SK-N-SH (cell line): ENCODE data around the gene FRAS1. TPM values are rescaled to one million over a fixed set of nuclear protein-coding genes. Genes with fewer than 3 reads are reported as not detected.
"Not testable (repeated sequence)": the region's sequence is repeated elsewhere in the genome, so short reads cannot be mapped to it uniquely, and the experiment has no call there.

ENCODE experiments used
- CTCF ChIA-PET: fragments of 300-600, 350-600 bp; formaldehyde crosslinking; extraction: SDS; loops from one replicate; lab custom pipeline; 2021; lab: Yijun Ruan, JAX
- POLR2A ChIA-PET: fragments of 350-600 bp; sonication (Branson Sonifier 250); formaldehyde crosslinking; extraction: SDS; loops from one replicate; lab custom pipeline; 2020; ENCODE audit warnings: antibody characterized with exemption, inconsistent platforms; lab: Yijun Ruan, JAX
- DNase-seq: peaks from one replicate; pipeline ENCODE4 v3.0.0; 2012
- H2AFZ ChIP-seq: fragments of 200-600 bp; sonication (generic); 2 replicates; pipeline ENCODE4 v1.8.1; 2016; ENCODE audit warnings: antibody characterized with exemption, mild to moderate bottlenecking, low read depth
- H3F3A ChIP-seq: fragments of 200-600 bp; sonication (generic); replicated peaks from 2 replicates; pipeline ENCODE3; 2016; ENCODE audit warnings: antibody characterized with exemption, mild to moderate bottlenecking; ENCODE audit not compliant: insufficient read depth
- H3K27ac ChIP-seq, 2 experiments: fragments of 200-500 bp in 1 of 2; fragments of 200-600 bp in 1 of 2; sonication (Bioruptor generic) in 1 of 2; sonication (generic), shearing (Covaris generic) in 1 of 2; 2 replicates each; pipeline versions ENCODE4 v1.5.1 to v1.6.1; 2014 to 2016; ENCODE audit warnings: low read depth in 2 of 2, inconsistent platforms in 1 of 2, low read length in 1 of 2, mild to moderate bottlenecking in 1 of 2, mixed read lengths in 1 of 2
- H3K27me3 ChIP-seq: fragments of 200-600 bp; sonication (generic), shearing (Covaris generic); 2 replicates; pipeline ENCODE4 v1.6.1; 2016; ENCODE audit warnings: mixed run types; ENCODE audit not compliant: insufficient read depth
- H3K36me3 ChIP-seq, 2 experiments: fragments of 200-500 bp in 1 of 2; fragments of 200-600 bp in 1 of 2; sonication (Bioruptor generic) in 1 of 2; sonication (generic) in 1 of 2; replicated peaks in 1 of 2; 2 replicates each; pipeline versions ENCODE3 to v1.5.1; 2014 to 2016; ENCODE audit warnings: low read length in 1 of 2, mild to moderate bottlenecking in 1 of 2; ENCODE audit not compliant: insufficient read depth in 2 of 2, control insufficient read depth in 1 of 2
- H3K4me1 ChIP-seq, 2 experiments: fragments of 200-500 bp in 1 of 2; fragments of 200-600 bp in 1 of 2; sonication (Bioruptor generic) in 1 of 2; sonication (generic), shearing (Covaris generic) in 1 of 2; 2 replicates each; pipeline versions ENCODE4 v1.5.1 to v1.6.1; 2014 to 2016; ENCODE audit warnings: low read depth in 1 of 2, low read length in 1 of 2, mixed run types in 1 of 2; ENCODE audit not compliant: insufficient read depth in 2 of 2, control insufficient read depth in 1 of 2
- H3K4me2 ChIP-seq: fragments of 200-600 bp; sonication (generic), shearing (Covaris generic); 2 replicates; pipeline ENCODE4 v1.6.1; 2017; ENCODE audit warnings: mixed run types
- H3K4me3 ChIP-seq, 2 experiments: fragments of 200-500 bp in 1 of 2; fragments of 200-600 bp in 1 of 2; sonication (Bioruptor generic) in 1 of 2; sonication (generic), shearing (Covaris generic) in 1 of 2; 2 replicates each; pipeline versions ENCODE4 v1.5.1 to v1.8.1; 2014 to 2016; ENCODE audit warnings: low read depth in 2 of 2, inconsistent platforms in 1 of 2, low read length in 1 of 2, mild to moderate bottlenecking in 1 of 2, mixed read lengths in 1 of 2, moderate library complexity in 1 of 2
- H3K79me2 ChIP-seq: fragments of 200-600 bp; sonication (generic); 2 replicates; pipeline ENCODE4 v1.8.1; 2017; ENCODE audit warnings: mild to moderate bottlenecking; ENCODE audit not compliant: insufficient read depth
- H3K9ac ChIP-seq: fragments of 200-600 bp; sonication (generic); 2 replicates; pipeline ENCODE4 v1.6.1; 2017; ENCODE audit warnings: mixed run types
- H3K9me2 ChIP-seq: fragments of 200-600 bp; sonication (generic); 2 replicates; pipeline ENCODE4 v1.6.1; 2017; ENCODE audit warnings: mixed run types
- H3K9me3 ChIP-seq: fragments of 200-600 bp; sonication (generic); 2 replicates; pipeline ENCODE4 v1.6.1; 2017; ENCODE audit warnings: mixed run types, mild to moderate bottlenecking, moderate library complexity
- H4K20me1 ChIP-seq: fragments of 200-600 bp; sonication (generic); 2 replicates; pipeline ENCODE4 v1.6.1; 2017; ENCODE audit warnings: mild to moderate bottlenecking, mixed run types; ENCODE audit not compliant: insufficient read depth
- CTCF ChIP-seq: fragments of 200-600 bp; sonication (generic); IDR thresholded peaks from 2 replicates; pipeline ENCODE4 v1.6.1; 2017; ENCODE audit warnings: antibody characterized with exemption, mild to moderate bottlenecking, moderate library complexity
- ELF1 ChIP-seq: IDR thresholded peaks from 2 replicates; pipeline ENCODE4 v1.4.0; 2012
- EP300 ChIP-seq, 2 experiments: IDR thresholded peaks; 2 replicates each; pipeline versions ENCODE4 v1.4.0 to v1.6.1; 2012; ENCODE audit warnings: borderline replicate concordance in 1 of 2, low read depth in 1 of 2, low read length in 1 of 2
- FOSL2 ChIP-seq: IDR thresholded peaks from 2 replicates; pipeline ENCODE4 v1.4.0; 2012; ENCODE audit warnings: low read depth, mild to moderate bottlenecking, moderate library complexity, borderline replicate concordance
- FOXM1 ChIP-seq: IDR thresholded peaks from 2 replicates; pipeline ENCODE4 v1.4.0; 2012; ENCODE audit warnings: low read depth, mild to moderate bottlenecking
- GATA2 ChIP-seq: sonication (generic); formaldehyde crosslinking; IDR thresholded peaks from 2 replicates; pipeline ENCODE4 v1.5.0; 2020; ENCODE audit warnings: mild to moderate bottlenecking, missing genetic modification reagents
- JUND ChIP-seq: IDR thresholded peaks from 2 replicates; pipeline ENCODE4 v1.4.0; 2012
- NRF1 ChIP-seq: IDR thresholded peaks from 2 replicates; pipeline ENCODE4 v1.6.1; 2012; ENCODE audit warnings: low read depth, mild to moderate bottlenecking, low read length
- PBX3 ChIP-seq: IDR thresholded peaks from 2 replicates; pipeline ENCODE4; 2012
- POLR2AphosphoS5 ChIP-seq: IDR thresholded peaks from 2 replicates; pipeline ENCODE4 v1.6.1; 2012; ENCODE audit warnings: low read depth, low read length
- RFX5 ChIP-seq: IDR thresholded peaks from 2 replicates; pipeline ENCODE4 v1.6.1; 2012; ENCODE audit warnings: mild to moderate bottlenecking, improper control_type of control experiment, low read length
- RXRA ChIP-seq: IDR thresholded peaks from 2 replicates; pipeline ENCODE4 v1.4.0; 2012; ENCODE audit warnings: low read depth, mild to moderate bottlenecking, borderline replicate concordance
- TEAD4 ChIP-seq: IDR thresholded peaks from 2 replicates; pipeline ENCODE4 v1.4.0; 2012; ENCODE audit warnings: mild to moderate bottlenecking, borderline replicate concordance; ENCODE audit not compliant: insufficient read depth
- USF2 ChIP-seq: fragments of 150-350 bp; IDR thresholded peaks from 2 replicates; pipeline ENCODE4 v1.6.1; 2017; ENCODE audit warnings: antibody characterized with exemption, low read length, low read depth, borderline replicate concordance
- WGBS: methylation state at CpG from one replicate; pipeline ENCODE4 v1.1.6; 2017; ENCODE audit warnings: low lambda C conversion rate; 5-methylcytosine and 5-hydroxymethylcytosine counted together
- polyA plus RNA-seq, 3 experiments: library from polyadenylated mRNA; depleted of rRNA; stranded (reverse); fragments of >200 nt; gene quantifications; 2 replicates each; pipeline ENCODE4 v1.2.3, GENCODE V29; 2012
- TF ChIP-seq, protein P1 (sequence below): IDR thresholded peaks from 2 replicates; pipeline ENCODE4 v1.4.0; 2012; ENCODE audit warnings: low read depth, borderline replicate concordance

Gene FRAS1
- polyA plus RNA-seq, 1 of the 3 experiments (the other 2 are of a cell fraction) = 8.3 TPM

- TF ChIP-seq PBX3 (no peak), EP300 (IDR thresholded peaks at IDR 0.05; ENCODE audit: borderline replicate concordance in 1 of 2, low read depth in 1 of 2, low read length in 1 of 2) (no peak), RXRA (no peak)
- no peak overlapping the region for H3K27ac ChIP-seq
- no peaks in the 10 kb centered on the region for H4K20me1 ChIP-seq
- no peaks in the 10 kb centered on the region for H3K9me3 ChIP-seq
- no peak overlapping the region for H3K9ac ChIP-seq
- H2AFZ ChIP-seq = no peak overlapping the region
- no peak overlapping the region for H3K4me2 ChIP-seq
- no peaks in the 10 kb centered on the region for H3F3A ChIP-seq
- CTCF ChIA-PET = interaction anchor here (1.2 kb wide), 1 partner anchor 20 kb away, joined by 3 read pairs; no protein-coding TSS in a partner anchor
- no peaks in the 10 kb centered on the region for H3K27me3 ChIP-seq
- no peaks in the 10 kb centered on the region for H3K79me2 ChIP-seq
- H3K4me3 ChIP-seq = no peak overlapping the region
- peaks cover 5 to 18% of the 10 kb centered on the region in 2 experiments for H3K36me3 ChIP-seq
- 95% methylated on average over 4 of the region's 4 CpGs for WGBS
- H3K4me1 ChIP-seq = no peaks in the 10 kb centered on the region
- POLR2A ChIA-PET = no interaction called here
- H3K9me2 ChIP-seq = no peaks in the 10 kb centered on the region
- no peak for DNase-seq
Measured at GRCh38 chr4:78496021-78496643, 439.0 kb downstream of the FRAS1 start.

DNA sequence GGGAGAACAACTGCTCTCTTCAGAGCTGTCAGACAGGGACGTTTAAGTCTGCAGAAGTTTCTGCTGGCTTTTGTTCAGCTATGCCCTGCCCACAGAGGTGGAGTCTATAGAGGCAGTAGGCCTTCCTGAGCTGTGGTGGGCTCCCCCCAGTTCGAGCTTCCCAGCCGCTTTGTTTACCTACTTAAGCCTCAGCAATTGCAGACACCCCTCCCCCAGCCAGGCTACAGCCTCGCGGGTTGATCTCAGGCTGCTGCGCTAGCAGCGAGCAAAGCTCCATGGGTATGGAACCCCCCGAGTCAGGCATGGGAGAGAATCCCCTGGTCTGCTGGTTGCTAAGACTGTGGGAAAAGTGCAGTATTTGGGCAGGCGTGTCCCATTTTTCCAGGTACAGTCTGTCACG is 449.1 kb downstream of the FRAS1 start:
- DNase-seq, POLR2A ChIA-PET: not testable (repeated sequence)
- CTCF ChIA-PET = interaction anchor here (1.1 to 1.6 kb wide), 3 partner anchors 11 to 547 kb away, joined by 3 to 5 read pairs (median 3); no protein-coding TSS in a partner anchor

DNA sequence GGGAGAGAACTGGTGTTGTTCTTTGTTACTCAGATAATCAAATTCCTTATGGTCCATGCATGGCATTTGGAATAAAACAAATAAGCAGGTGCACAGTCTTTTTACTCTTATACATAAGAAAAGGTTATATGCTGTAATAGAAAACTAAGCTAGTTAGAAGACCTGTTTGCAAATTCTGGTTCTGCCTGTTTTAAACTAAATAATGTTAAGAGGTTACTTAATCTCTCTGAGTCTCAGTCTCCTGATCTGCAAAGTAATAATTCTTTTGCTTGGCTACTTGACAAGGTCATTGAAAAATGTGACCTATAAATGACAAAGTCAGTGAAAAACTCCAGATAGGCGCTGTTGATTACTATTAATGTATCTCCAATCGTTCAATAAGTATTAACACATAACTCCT is 451.9 kb downstream of the FRAS1 start:
- ChIA-PET POLR2A (no interaction called here), CTCF (interaction anchor here (1.1 to 2.4 kb wide), 3 partner anchors 11 to 549 kb away, joined by 3 to 10 read pairs (median 6); no protein-coding TSS in a partner anchor)
- no peaks in the 10 kb centered on the region for H4K20me1 ChIP-seq
- H3K4me1 ChIP-seq = no peaks in the 10 kb centered on the region; a peak in 2 of 4 replicates
- no peaks in the 10 kb centered on the region for H3K9me2 ChIP-seq
- H3K27me3 ChIP-seq = no peaks in the 10 kb centered on the region
- no peak overlapping the region for H3K4me2 ChIP-seq
- H3K27ac ChIP-seq = peak overlapping the region in 1 of 2 experiments; percentile 68; a peak in 2 of 4 replicates
- 80% methylated on average over 2 of the region's 2 CpGs for WGBS
- H3F3A ChIP-seq = peaks cover 9% of the 10 kb centered on the region
- H3K9ac ChIP-seq = no peak overlapping the region
- no peak for DNase-seq
- no peaks in the 10 kb centered on the region for H3K9me3 ChIP-seq
- H2AFZ ChIP-seq = no peak overlapping the region
- H3K79me2 ChIP-seq = no peaks in the 10 kb centered on the region
- no peak overlapping the region for H3K4me3 ChIP-seq
- H3K36me3 ChIP-seq = peaks cover 23 to 24% of the 10 kb centered on the region in 2 experiments
- TF ChIP-seq ELF1 (no peak), JUND (no peak), FOXM1 (no peak), NRF1 (no peak), CTCF (no peak), POLR2AphosphoS5 (no peak), TEAD4 (no peak), GATA2 (CRISPR knock-in tag) (no peak), USF2 (no peak), FOSL2 (no peak), RFX5 (no peak)
- TF ChIP-seq, protein P1, sequence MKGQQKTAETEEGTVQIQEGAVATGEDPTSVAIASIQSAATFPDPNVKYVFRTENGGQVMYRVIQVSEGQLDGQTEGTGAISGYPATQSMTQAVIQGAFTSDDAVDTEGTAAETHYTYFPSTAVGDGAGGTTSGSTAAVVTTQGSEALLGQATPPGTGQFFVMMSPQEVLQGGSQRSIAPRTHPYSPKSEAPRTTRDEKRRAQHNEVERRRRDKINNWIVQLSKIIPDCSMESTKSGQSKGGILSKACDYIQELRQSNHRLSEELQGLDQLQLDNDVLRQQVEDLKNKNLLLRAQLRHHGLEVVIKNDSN = no peak

More for the DNA sequence above, 449.1 kb downstream of the FRAS1 start:
- peaks cover 13 to 17% of the 10 kb centered on the region in 2 experiments for H3K36me3 ChIP-seq
- H3K4me2 ChIP-seq, H3K9ac ChIP-seq, H2AFZ ChIP-seq, H3K9me2 ChIP-seq, H3K27me3 ChIP-seq, H3K4me3 ChIP-seq, H3K27ac ChIP-seq, H3F3A ChIP-seq, H3K4me1 ChIP-seq, H4K20me1 ChIP-seq, H3K9me3 ChIP-seq, H3K79me2 ChIP-seq: not testable (repeated sequence)
- WGBS = 70% methylated on average over 5 of the region's 10 CpGs
